SK-N-MC (cell line): ENCODE data around the gene MSRB1.
"Not testable (repeated sequence)": the region's sequence is repeated elsewhere in the genome, so short reads cannot be mapped to it uniquely, and the experiment has no call there.

ENCODE experiments used
- DNase-seq: peaks from one replicate; pipeline ENCODE4 v3.0.0-alpha.2; 2011; ENCODE audit warnings: low read depth, low spot score
- H3K27ac ChIP-seq: fragments of 200-600 bp; sonication (generic); 2 replicates; pipeline ENCODE4 v1.5.1; 2016; ENCODE audit warnings: mixed run types
- H3K36me3 ChIP-seq: fragments of 200-600 bp; sonication (generic); 2 replicates; pipeline ENCODE4 v1.6.1; 2017; ENCODE audit warnings: antibody characterized with exemption, low read length, mixed read lengths; ENCODE audit not compliant: insufficient read depth
- H3K4me3 ChIP-seq: fragments of 200-600 bp; sonication (generic); 2 replicates; pipeline ENCODE4 v1.5.1; 2016
- H3K9ac ChIP-seq: fragments of 200-600 bp; sonication (generic); 2 replicates; pipeline ENCODE4 v1.8.0; 2017; ENCODE audit warnings: mixed run types, mixed read lengths; ENCODE audit not compliant: insufficient read length
- H3K9me3 ChIP-seq: fragments of 200-600 bp; sonication (generic); 2 replicates; pipeline ENCODE4 v1.6.1; 2017; ENCODE audit warnings: low read depth, mild to moderate bottlenecking, antibody characterized with exemption, low read length, moderate library complexity, mixed read lengths
- EZH2 ChIP-seq: fragments of 200-600 bp; sonication (generic); IDR thresholded peaks from one replicate; pipeline ENCODE4 v1.6.1; 2017; ENCODE audit warnings: antibody characterized with exemption
- FOXP2 ChIP-seq: optimal IDR thresholded peaks from 2 replicates; pipeline ENCODE3; 2011; ENCODE audit warnings: mild to moderate bottlenecking, moderate library complexity; ENCODE audit not compliant: insufficient read depth; ENCODE audit errors: extremely low read length, control extremely low read depth
- POLR2AphosphoS5 ChIP-seq: IDR thresholded peaks from 2 replicates; pipeline ENCODE4 v1.6.1; 2012; ENCODE audit warnings: mild to moderate bottlenecking, low read depth, low read length, borderline replicate concordance

The MSRB1 gene

GRCh38 chr16:1929578-1930337, 13.2 kb downstream of the MSRB1 start:
- DNase-seq: no peak
- peak overlapping the region; percentile 79 for H3K4me3 ChIP-seq
- H3K9ac ChIP-seq: peak overlapping the region; percentile 72
- TF ChIP-seq POLR2AphosphoS5: peak; percentile 52
- TF ChIP-seq EZH2: no peak
- H3K27ac ChIP-seq: 0 out of 2 replicates have a peak overlapping the region, but pooled peaks have one; percentile 50
- H3K36me3 ChIP-seq: no peaks in the 10 kb centered on the region
- no peaks in the 10 kb centered on the region for H3K9me3 ChIP-seq

- Histone ChIP-seq H3K9ac (peak overlapping the region; percentile 72), H3K27ac (no peak overlapping the region), H3K4me3 (peak overlapping the region; percentile 79), H3K36me3 (no peaks in the 10 kb centered on the region), H3K9me3 (no peaks in the 10 kb centered on the region)
- TF ChIP-seq EZH2 (no peak), POLR2AphosphoS5 (no peak), FOXP2 (no peak)
- no peak for DNase-seq
Measured at GRCh38 chr16:1929105-1929504, 13.9 kb downstream of the MSRB1 start.

GRCh38 chr16:1926271-1926670, 16.7 kb downstream of the MSRB1 start:
- Histone ChIP-seq H3K27ac (no peak overlapping the region), H3K36me3 (no peaks in the 10 kb centered on the region), H3K9ac (no peak overlapping the region), H3K4me3 (no peak overlapping the region), H3K9me3 (no peaks in the 10 kb centered on the region)
- TF ChIP-seq POLR2AphosphoS5 (no peak), FOXP2 (no peak), EZH2 (no peak)
- no peak for DNase-seq

GRCh38 chr16:1924095-1924494, 18.9 kb downstream of the MSRB1 start:
- Histone ChIP-seq H3K27ac (0 out of 2 replicates have a peak overlapping the region, but pooled peaks have one; percentile 54), H3K36me3 (no peaks in the 10 kb centered on the region), H3K9ac (peak overlapping the region; percentile 32), H3K9me3 (no peaks in the 10 kb centered on the region), H3K4me3 (peak overlapping the region; percentile 63)
- TF ChIP-seq FOXP2 (no peak), POLR2AphosphoS5 (no peak), EZH2 (no peak)
- DNase-seq: no peak

GRCh38 chr16:1923299-1924034, 19.5 kb downstream of the MSRB1 start:
- Histone ChIP-seq H3K9me3 (no peaks in the 10 kb centered on the region), H3K36me3 (no peaks in the 10 kb centered on the region), H3K27ac (0 out of 2 replicates have a peak overlapping the region, but pooled peaks have one; percentile 54), H3K9ac (peak overlapping the region; percentile 32), H3K4me3 (peak overlapping the region; percentile 63)
- peak; percentile 56 for TF ChIP-seq FOXP2
- TF ChIP-seq EZH2: no peak
- peak; percentile 34 for DNase-seq

- H3K9me3 ChIP-seq: no peaks in the 10 kb centered on the region
- TF ChIP-seq POLR2AphosphoS5 (no peak), FOXP2 (no peak), EZH2 (no peak)
- no peak overlapping the region for H3K9ac ChIP-seq
- no peak for DNase-seq
- no peak overlapping the region for H3K4me3 ChIP-seq
- H3K27ac ChIP-seq: no peak overlapping the region
- no peaks in the 10 kb centered on the region for H3K36me3 ChIP-seq
Measured at GRCh38 chr16:1922357-1922756, 20.6 kb downstream of the MSRB1 start.

GRCh38 chr16:1920727-1921171, 22.2 kb downstream of the MSRB1 start:
- Histone ChIP-seq H3K9ac (no peak overlapping the region), H3K4me3 (no peak overlapping the region), H3K27ac (no peak overlapping the region), H3K9me3 (no peaks in the 10 kb centered on the region), H3K36me3 (no peaks in the 10 kb centered on the region)
- TF ChIP-seq EZH2: no peak
- TF ChIP-seq FOXP2: no peak
- no peak for TF ChIP-seq POLR2AphosphoS5
- DNase-seq: no peak

GRCh38 chr16:1920122-1920521, 22.9 kb downstream of the MSRB1 start:
- not testable (repeated sequence) for H3K9me3 ChIP-seq, H3K9ac ChIP-seq, H3K36me3 ChIP-seq, DNase-seq, H3K4me3 ChIP-seq, H3K27ac ChIP-seq
